ENCODE results near the gene PHF2.

PHF2 gene

GRCh38 chr9:93576258-93577077 is at the start of gene PHF2:
Gene PHF2 (plus strand): TSS chr9:93576584. CDS start chr9:93576774, 190 bp downstream.
- no peaks in the 10 kb centered on the region for H3K27me3 ChIP-seq (ENCODE audit: control insufficient read depth, insufficient read depth, low read length)
- TF ChIP-seq, protein P1, sequence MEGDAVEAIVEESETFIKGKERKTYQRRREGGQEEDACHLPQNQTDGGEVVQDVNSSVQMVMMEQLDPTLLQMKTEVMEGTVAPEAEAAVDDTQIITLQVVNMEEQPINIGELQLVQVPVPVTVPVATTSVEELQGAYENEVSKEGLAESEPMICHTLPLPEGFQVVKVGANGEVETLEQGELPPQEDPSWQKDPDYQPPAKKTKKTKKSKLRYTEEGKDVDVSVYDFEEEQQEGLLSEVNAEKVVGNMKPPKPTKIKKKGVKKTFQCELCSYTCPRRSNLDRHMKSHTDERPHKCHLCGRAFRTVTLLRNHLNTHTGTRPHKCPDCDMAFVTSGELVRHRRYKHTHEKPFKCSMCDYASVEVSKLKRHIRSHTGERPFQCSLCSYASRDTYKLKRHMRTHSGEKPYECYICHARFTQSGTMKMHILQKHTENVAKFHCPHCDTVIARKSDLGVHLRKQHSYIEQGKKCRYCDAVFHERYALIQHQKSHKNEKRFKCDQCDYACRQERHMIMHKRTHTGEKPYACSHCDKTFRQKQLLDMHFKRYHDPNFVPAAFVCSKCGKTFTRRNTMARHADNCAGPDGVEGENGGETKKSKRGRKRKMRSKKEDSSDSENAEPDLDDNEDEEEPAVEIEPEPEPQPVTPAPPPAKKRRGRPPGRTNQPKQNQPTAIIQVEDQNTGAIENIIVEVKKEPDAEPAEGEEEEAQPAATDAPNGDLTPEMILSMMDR (IDR thresholded peaks at IDR 0.05), result no peak
- peak within 1 kb of the TSS; percentile 79 for H2AFZ ChIP-seq
- peak within 1 kb of the TSS; percentile 80 for H3K27ac ChIP-seq
- H3K9me3 ChIP-seq (ENCODE audit: control insufficient read depth, low read length), result no peaks in the 10 kb centered on the region
- H3K4me2 ChIP-seq (ENCODE audit: low read length), result peak within 1 kb of the TSS; percentile 96
- no peaks in the 10 kb centered on the region for H3K4me1 ChIP-seq
- peak within 1 kb of the TSS; percentile 86 for H3K4me3 ChIP-seq (ENCODE audit: low read depth, low read length)
- H3K36me3 ChIP-seq (ENCODE audit: control insufficient read depth, insufficient read depth, low read length), result no peaks in the 10 kb centered on the region
- H3K79me2 ChIP-seq, result peaks cover 12% of the 10 kb centered on the region
- H3K9ac ChIP-seq, result peak within 1 kb of the TSS; percentile 61

GRCh38 chr9:93531374-93531773 is 45.0 kb upstream of the PHF2 start:
- no peak overlapping the region for H2AFZ ChIP-seq
- H3K9ac ChIP-seq, result no peak overlapping the region
- no peak overlapping the region for H3K4me2 ChIP-seq (ENCODE audit: low read length)
- no peak overlapping the region for H3K4me3 ChIP-seq (ENCODE audit: low read depth, low read length)
- H3K36me3 ChIP-seq (ENCODE audit: control insufficient read depth, insufficient read depth, low read length), result no peaks in the 10 kb centered on the region
- no peak overlapping the region for H3K27ac ChIP-seq
- no peaks in the 10 kb centered on the region for H3K4me1 ChIP-seq
- H3K27me3 ChIP-seq (ENCODE audit: control insufficient read depth, insufficient read depth, low read length), result no peaks in the 10 kb centered on the region
- peaks cover 3% of the 10 kb centered on the region for H3K79me2 ChIP-seq
- TF ChIP-seq, protein P1 (IDR thresholded peaks at IDR 0.05), result no peak
- H3K9me3 ChIP-seq (ENCODE audit: control insufficient read depth, low read length), result no peaks in the 10 kb centered on the region

GRCh38 chr9:93532141-93532540 is 44.2 kb upstream of the PHF2 start:
- Histone ChIP-seq H3K27me3 (ENCODE audit: control insufficient read depth, insufficient read depth, low read length) (no peaks in the 10 kb centered on the region), H3K4me2 (ENCODE audit: low read length) (no peak overlapping the region), H2AFZ (no peak overlapping the region), H3K36me3 (ENCODE audit: control insufficient read depth, insufficient read depth, low read length) (no peaks in the 10 kb centered on the region), H3K9ac (no peak overlapping the region), H3K4me1 (no peaks in the 10 kb centered on the region), H3K27ac (no peak overlapping the region), H3K79me2 (peaks cover 3% of the 10 kb centered on the region), H3K9me3 (ENCODE audit: control insufficient read depth, low read length) (no peaks in the 10 kb centered on the region), H3K4me3 (ENCODE audit: low read depth, low read length) (no peak overlapping the region)
- TF ChIP-seq, protein P1 (IDR thresholded peaks at IDR 0.05), result no peak

DNA sequence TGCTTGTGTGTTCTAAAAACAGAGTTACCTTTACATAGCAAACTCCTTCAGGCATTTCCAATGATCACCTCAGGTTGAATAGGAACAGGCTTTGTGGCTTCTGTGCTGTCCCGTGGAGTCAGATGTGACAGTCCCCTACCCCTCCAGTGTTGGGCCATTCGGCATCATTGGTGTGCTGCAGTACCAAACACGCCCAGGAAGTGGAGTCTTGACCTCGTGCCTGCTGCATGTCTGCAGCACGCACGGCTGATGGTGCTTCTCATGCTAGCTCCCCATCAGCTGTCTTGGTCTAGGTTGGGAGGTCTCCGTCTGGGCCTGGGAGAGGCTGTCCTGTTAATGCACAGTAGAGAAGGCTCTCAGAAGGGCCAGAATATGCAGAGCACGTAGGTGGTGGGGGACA is 42.5 kb upstream of the PHF2 start:
- H3K9me3 ChIP-seq (ENCODE audit: control insufficient read depth, low read length), result no peaks in the 10 kb centered on the region
- no peak overlapping the region for H3K9ac ChIP-seq
- H3K27ac ChIP-seq, result no peak overlapping the region
- H2AFZ ChIP-seq, result no peak overlapping the region
- TF ChIP-seq, protein P1 (IDR thresholded peaks at IDR 0.05), result no peak
- no peaks in the 10 kb centered on the region for H3K4me1 ChIP-seq
- no peak overlapping the region for H3K4me2 ChIP-seq (ENCODE audit: low read length)
- no peaks in the 10 kb centered on the region for H3K36me3 ChIP-seq (ENCODE audit: control insufficient read depth, insufficient read depth, low read length)
- H3K27me3 ChIP-seq (ENCODE audit: control insufficient read depth, insufficient read depth, low read length), result no peaks in the 10 kb centered on the region
- H3K4me3 ChIP-seq (ENCODE audit: low read depth, low read length), result no peak overlapping the region
- peaks cover 3% of the 10 kb centered on the region for H3K79me2 ChIP-seq

GRCh38 chr9:93536167-93536566 is 40.2 kb upstream of the PHF2 start:
- no peaks in the 10 kb centered on the region for H3K36me3 ChIP-seq (ENCODE audit: control insufficient read depth, insufficient read depth, low read length)
- H3K9ac ChIP-seq, result no peak overlapping the region

More at GRCh38 chr9:93536167-93536566, 40.2 kb upstream of the PHF2 start:
- no peak overlapping the region for H3K4me3 ChIP-seq (ENCODE audit: low read depth, low read length)
- H3K9me3 ChIP-seq (ENCODE audit: control insufficient read depth, low read length), result no peaks in the 10 kb centered on the region
- no peak overlapping the region for H3K4me2 ChIP-seq (ENCODE audit: low read length)
- H3K4me1 ChIP-seq, result no peaks in the 10 kb centered on the region
- H3K27me3 ChIP-seq (ENCODE audit: control insufficient read depth, insufficient read depth, low read length), result no peaks in the 10 kb centered on the region
- H3K79me2 ChIP-seq, result peaks cover 3% of the 10 kb centered on the region
- TF ChIP-seq, protein P1 (IDR thresholded peaks at IDR 0.05), result no peak
- H2AFZ ChIP-seq, result no peak overlapping the region
- H3K27ac ChIP-seq, result no peak overlapping the region
